ENCODE data around the gene USP21. TPM values are rescaled to one million over a fixed set of nuclear protein-coding genes. Genes with fewer than 3 reads are reported as not detected.

The USP21 gene
- total and polyA plus RNA-seq, 2 of the 13 experiments (the other 11 are each of a cell fraction or from before 2014, with no cell fraction given) = 10.1 to 33.1 TPM

GRCh38 chr1:161196521-161197451 is 37.5 kb downstream of the USP21 start:
- ATAC-seq (no peak), FAIRE-seq (no peak), DNase-seq (ENCODE audit: low spot score) (no peak)
- Histone ChIP-seq H2AFZ (ENCODE audit: low read length) (no peak overlapping the region), H3K4me1 (ENCODE audit: insufficient read depth, low read length) (peaks cover 70% of the 10 kb centered on the region), H3K4me2 (ENCODE audit: low read depth, low read length) (peak overlapping the region; percentile 98), H3K9me3 (ENCODE audit: low read length) (no peaks in the 10 kb centered on the region), H3K36me3 (replicated peaks in 1 of 2; ENCODE audit: control insufficient read depth in 1 of 2, insufficient read depth in 2 of 2, low read length in 2 of 2) (no peaks in the 10 kb centered on the region; a peak in 1 of 5 replicates), H4K20me1 (ENCODE audit: insufficient read depth, low read length) (no peaks in the 10 kb centered on the region), H3K4me3 (replicated peaks in 1 of 3; ENCODE audit: insufficient read depth in 1 of 3, low read depth in 2 of 3, low read length in 3 of 3) (no peak overlapping the region), H3K27me3 (ENCODE audit: control insufficient read depth in 1 of 2, insufficient read depth in 2 of 2, low read length in 2 of 2) (no peaks in the 10 kb centered on the region), H3K27ac (ENCODE audit: extremely low read length, insufficient read depth, low read length) (no peak overlapping the region), H3K9ac (ENCODE audit: insufficient read depth, low read depth, low read length) (no peak overlapping the region), H3K79me2 (ENCODE audit: insufficient read depth, low read length) (no peaks in the 10 kb centered on the region)
- in situ Hi-C loops (cut with HindIII; ENCODE audit: extremely low pct_ligation_motif_present, low pct_unique_long_range_greater_than_20kb) (loop anchor here (5.0 kb wide), 1 partner anchor 186 kb away; no protein-coding TSS in a partner anchor), intact Hi-C loops (cut with micrococcal nuclease; ENCODE audit: unreplicated experiment) (no loop called here)
- ChIA-PET CTCF (ENCODE audit: low intra/inter-chr PET ratio, low total read pairs) (no interaction called here), POLR2A (interaction anchor here (3.5 kb wide), 1 partner anchor 27 kb away, joined by 44 read pairs; the partner anchor contains the start of genes APOA2 and TOMM40L)
- WGBS (ENCODE audit: low lambda C conversion rate) = 75% methylated on average over 17 of the region's 27 CpGs
- BruUV-seq (replicated peaks) = no TSS peak
- TF ChIP-seq FUBP1 (CRISPR knock-in tag; IDR thresholded peaks at IDR 0.05; ENCODE audit: borderline replicate concordance) (no peak), ZNF276 (CRISPR knock-in tag; IDR thresholded peaks at IDR 0.05; ENCODE audit: low read depth) (no peak), MED8 (CRISPR knock-in tag; IDR thresholded peaks at IDR 0.05; ENCODE audit: insufficient replicate concordance) (no peak), ZEB1 (IDR thresholded peaks at IDR 0.05; ENCODE audit: insufficient replicate concordance, low read depth) (no peak), NAIF1 (CRISPR knock-in tag; IDR thresholded peaks at IDR 0.05; ENCODE audit: borderline replicate concordance) (no peak), ARID3A (IDR thresholded peaks at IDR 0.05; ENCODE audit: low read depth, low read length) (no peak), ZFY (CRISPR knock-in tag; IDR thresholded peaks at IDR 0.05) (no peak), SRSF1 (optimal IDR thresholded peaks at IDR 0.05; ENCODE audit: low read depth, low read length) (no peak), ZNF616 (CRISPR knock-in tag; IDR thresholded peaks at IDR 0.05; ENCODE audit: low read depth) (no peak), RERE (CRISPR knock-in tag; IDR thresholded peaks at IDR 0.05; ENCODE audit: low read depth) (no peak)
